ENCODE results near the gene WDFY3. TPM values are rescaled to one million over a fixed set of nuclear protein-coding genes. Genes with fewer than 3 reads are reported as not detected.
A peak's percentile ranks its signal among the peaks of the same experiment; 100 is the strongest.

The WDFY3 gene
- total and polyA plus RNA-seq, 2 of the 13 experiments (the other 11 are each of a cell fraction or from before 2014, with no cell fraction given) = 16.7 to 24.5 TPM

GRCh38 chr4:84965553-84966381, 723 bp downstream of the WDFY3 start (continued):
- TF ChIP-seq HMGXB4 (CRISPR knock-in tag; IDR thresholded peaks at IDR 0.05; ENCODE audit: borderline replicate concordance in 1 of 2, low read depth in 1 of 2) (peak; percentile 51 to 88; a peak in 3 of 4 replicates), ZNF687 (CRISPR knock-in tag; IDR thresholded peaks at IDR 0.05) (peak; percentile 43; the same call in 1 of the 2 replicates), ZFP82 (CRISPR knock-in tag; IDR thresholded peaks at IDR 0.05; ENCODE audit: borderline replicate concordance) (no peak), ZNF441 (CRISPR knock-in tag; IDR thresholded peaks at IDR 0.05; ENCODE audit: borderline replicate concordance) (0 out of 2 replicates have a peak, but pooled peaks have one; percentile 18), ZNF335 (CRISPR knock-in tag; IDR thresholded peaks at IDR 0.05) (no peak), NR0B2 (CRISPR knock-in tag; IDR thresholded peaks at IDR 0.05) (peak; percentile 37; the same call in 1 of the 2 replicates), PHF20 (CRISPR knock-in tag; IDR thresholded peaks at IDR 0.05) (0 out of 2 replicates have a peak, but pooled peaks have one; percentile 22), PHF8 (CRISPR knock-in tag; IDR thresholded peaks at IDR 0.05) (peak; percentile 57), ZFP91 (CRISPR knock-in tag; IDR thresholded peaks at IDR 0.05; ENCODE audit: borderline replicate concordance) (peak; percentile 41; the same call in 1 of the 2 replicates), ZNF550 (CRISPR knock-in tag; IDR thresholded peaks at IDR 0.05; ENCODE audit: borderline replicate concordance) (no peak), HOXD1 (CRISPR knock-in tag; IDR thresholded peaks at IDR 0.05) (no peak), KDM2A (CRISPR knock-in tag; IDR thresholded peaks at IDR 0.05; ENCODE audit: borderline replicate concordance, low read depth) (0 out of 2 replicates have a peak, but pooled peaks have one; percentile 39), SAP130 (CRISPR knock-in tag; IDR thresholded peaks at IDR 0.05; ENCODE audit: low read depth) (peak; percentile 20; the same call in 1 of the 2 replicates), ZNF496 (CRISPR knock-in tag; IDR thresholded peaks at IDR 0.05; ENCODE audit: insufficient replicate concordance) (no peak), GABPB1 (CRISPR knock-in tag; IDR thresholded peaks at IDR 0.05) (peak; percentile 56; the same call in 1 of the 2 replicates), TFDP2 (CRISPR knock-in tag; IDR thresholded peaks at IDR 0.05) (0 out of 2 replicates have a peak, but pooled peaks have one; percentile 49)
